PFSK-1 (cell line): Measurements from ENCODE around the gene MAMDC4.

Experiments used
- FOXP2 ChIP-seq: optimal IDR thresholded peaks from 2 replicates; pipeline ENCODE3; 2011; ENCODE audit warnings: borderline replicate concordance, control low read depth, inconsistent platforms; ENCODE audit not compliant: insufficient read depth; ENCODE audit errors: extremely low read length, extremely low read depth
- POLR2AphosphoS5 ChIP-seq: IDR thresholded peaks from 2 replicates; pipeline ENCODE4 v1.6.1; 2012; ENCODE audit warnings: low read depth, mild to moderate bottlenecking, control low read depth, low read length, moderate library complexity
- REST ChIP-seq, 2 experiments: IDR thresholded peaks; 2 replicates each; pipeline versions ENCODE4 v1.6.1 to v1.8.0; 2011 to 2012; ENCODE audit warnings: low read depth in 2 of 2, low read length in 2 of 2, control low read depth in 1 of 2, inconsistent platforms in 1 of 2, mild to moderate bottlenecking in 1 of 2, moderate library complexity in 1 of 2; ENCODE audit not compliant: insufficient read depth in 1 of 2
- SIN3A ChIP-seq: IDR thresholded peaks from 2 replicates; pipeline ENCODE4 v1.6.1; 2012; ENCODE audit warnings: mild to moderate bottlenecking, low read length, moderate library complexity, borderline replicate concordance; ENCODE audit not compliant: insufficient read depth
- TAF1 ChIP-seq: IDR thresholded peaks from 2 replicates; pipeline ENCODE4 v1.6.1; 2012; ENCODE audit warnings: low read length, control low read depth, borderline replicate concordance; ENCODE audit not compliant: insufficient read depth

Gene MAMDC4

GRCh38 chr9:136865041-136865767, 13.1 kb downstream of the MAMDC4 start:
- TF ChIP-seq TAF1 (no peak), SIN3A (no peak), REST (IDR thresholded peaks at IDR 0.05; ENCODE audit: insufficient read depth in 1 of 2, low read depth in 2 of 2, low read length in 2 of 2) (no peak)

GRCh38 chr9:136865768-136866103, 13.6 kb downstream of the MAMDC4 start:
- TF ChIP-seq REST (IDR thresholded peaks at IDR 0.05; ENCODE audit: insufficient read depth in 1 of 2, low read depth in 2 of 2, low read length in 2 of 2) = no peak
- TF ChIP-seq TAF1 = no peak
- no peak for TF ChIP-seq SIN3A
- TF ChIP-seq FOXP2 = no peak
- TF ChIP-seq POLR2AphosphoS5 = no peak

GRCh38 chr9:136867480-136867879, 15.3 kb downstream of the MAMDC4 start:
- TF ChIP-seq TAF1 (no peak), POLR2AphosphoS5 (no peak), REST (IDR thresholded peaks at IDR 0.05; ENCODE audit: insufficient read depth in 1 of 2, low read depth in 2 of 2, low read length in 2 of 2) (no peak), FOXP2 (no peak), SIN3A (no peak)

- TF ChIP-seq POLR2AphosphoS5 = no peak
- no peak for TF ChIP-seq TAF1
- TF ChIP-seq REST (IDR thresholded peaks at IDR 0.05; ENCODE audit: insufficient read depth in 1 of 2, low read depth in 2 of 2, low read length in 2 of 2) = no peak
- no peak for TF ChIP-seq FOXP2
- TF ChIP-seq SIN3A = no peak
Observed at GRCh38 chr9:136867917-136868316, 15.8 kb downstream of the MAMDC4 start.

- TF ChIP-seq POLR2AphosphoS5 (no peak), SIN3A (no peak), FOXP2 (no peak), TAF1 (no peak), REST (IDR thresholded peaks at IDR 0.05; ENCODE audit: insufficient read depth in 1 of 2, low read depth in 2 of 2, low read length in 2 of 2) (no peak)
Observed at GRCh38 chr9:136868644-136869043, 16.5 kb downstream of the MAMDC4 start.
